HG03457 (cell line): Measurements from ENCODE around the gene DDOST.

Experiments
- ATAC-seq: cut with Tn5 transposase; IDR thresholded peaks from one replicate; pipeline ENCODE4 v1.9.1; 2021; ENCODE audit warnings: moderate number of reproducible peaks; ENCODE audit not compliant: unreplicated experiment

DDOST gene

DNA sequence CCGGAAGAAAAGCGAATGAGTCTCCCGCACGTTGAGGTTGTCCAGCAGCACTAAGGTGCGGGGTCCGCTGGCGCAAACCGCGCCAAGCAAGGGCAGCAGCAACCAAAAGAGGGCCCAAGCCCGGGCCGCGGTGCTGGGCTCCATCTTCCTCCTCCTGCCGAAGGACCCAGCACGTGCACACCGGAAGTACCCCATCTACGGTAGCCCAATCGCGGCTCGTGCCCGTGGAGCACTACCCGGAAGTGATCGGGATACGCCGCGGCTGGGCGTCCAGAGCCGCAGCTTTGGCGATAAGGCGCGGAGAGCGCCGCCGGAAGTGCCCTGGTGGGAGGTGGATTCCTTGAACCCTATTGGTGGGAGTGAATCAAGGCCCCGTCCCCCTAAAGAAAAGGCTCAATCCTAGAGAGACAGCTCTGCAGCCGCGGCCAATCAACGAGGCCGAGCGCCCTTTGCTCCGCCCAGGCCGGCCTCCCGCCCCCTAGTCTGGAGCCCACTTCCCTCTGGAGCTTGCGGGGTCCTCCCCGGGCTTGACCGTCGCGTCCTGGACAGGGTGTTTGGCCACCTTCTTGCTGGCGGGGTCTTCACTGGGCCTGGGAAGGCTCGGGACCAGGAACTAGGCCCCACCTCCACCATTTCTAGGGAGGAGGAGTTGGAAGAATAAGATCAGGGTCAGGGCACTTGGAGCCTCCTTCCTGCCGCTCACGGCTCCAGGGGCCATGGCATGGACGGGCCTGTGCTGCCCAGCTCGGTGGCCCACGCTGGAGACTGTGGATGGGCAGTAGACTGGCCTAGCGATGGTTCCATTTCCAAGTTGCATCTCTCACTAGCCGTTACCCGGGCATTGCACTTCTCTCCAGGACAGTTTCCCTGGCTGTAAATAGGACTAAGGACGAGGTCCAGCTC, at the start of gene DDOST:
TSS of gene DDOST (minus strand) at position 163 of the 903 bp plus-strand sequence. CDS start at position 144, 19 bp downstream.
- peak; percentile 88 for ATAC-seq

DNA sequence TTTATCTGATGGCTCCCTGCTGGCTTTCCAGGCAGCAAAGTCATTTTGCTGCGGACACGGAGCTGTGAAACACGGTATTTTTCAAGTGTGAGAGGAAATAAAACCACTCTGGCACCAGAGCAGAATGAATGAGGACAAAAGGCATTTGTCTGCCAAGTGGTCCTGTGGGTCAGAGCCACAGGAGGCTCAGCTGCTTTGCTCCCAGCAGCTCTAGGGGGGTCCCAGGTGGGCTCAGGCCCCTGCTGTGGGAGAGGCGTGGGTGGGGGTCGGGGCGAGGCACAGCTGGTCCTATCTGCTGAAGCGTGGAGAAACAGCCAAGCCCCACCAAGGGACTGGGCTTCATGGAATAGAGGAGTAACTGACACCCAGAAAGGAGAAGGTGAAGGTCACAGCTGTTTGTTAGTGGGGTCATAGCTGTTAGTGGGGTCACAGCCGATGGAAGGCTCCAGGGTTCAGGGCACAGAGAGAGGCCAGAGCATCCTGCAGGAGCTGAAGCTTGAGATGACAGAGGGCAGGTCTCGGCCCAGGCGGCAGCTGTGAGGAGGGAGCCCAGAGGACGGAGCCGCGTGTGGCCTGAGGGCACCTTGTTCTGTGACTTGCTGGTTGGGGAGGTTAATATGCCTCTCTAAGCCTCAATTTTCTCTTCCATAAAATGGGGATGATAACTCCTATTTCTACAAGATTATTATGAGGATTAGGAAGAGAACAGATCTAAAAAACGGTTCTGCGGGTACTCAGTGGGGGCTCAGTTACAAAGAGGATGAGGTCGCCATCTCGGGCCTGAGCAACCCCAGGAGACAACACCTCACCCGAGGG, 49.5 kb upstream of the DDOST start:
- no peak for ATAC-seq

DNA sequence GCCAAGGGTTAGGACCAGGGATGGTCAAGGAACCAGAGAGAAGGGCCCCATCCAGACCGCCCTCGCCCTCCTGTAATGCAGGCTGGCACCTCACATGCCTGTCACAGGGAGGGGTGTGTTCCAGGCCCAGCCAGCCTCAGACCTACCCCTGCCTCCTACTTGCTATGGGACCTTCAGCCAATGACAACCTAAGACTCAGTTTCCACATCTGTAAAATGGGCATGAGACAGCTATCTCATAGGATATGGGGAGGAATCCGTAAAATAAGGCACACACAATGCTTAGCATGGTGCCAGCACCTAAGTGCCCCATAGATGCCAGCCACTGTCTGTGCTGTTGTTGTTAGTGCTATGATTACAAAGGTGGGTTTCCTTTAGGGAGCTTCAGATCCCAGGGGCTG, 48.7 kb upstream of the DDOST start:
- no peak for ATAC-seq

DNA sequence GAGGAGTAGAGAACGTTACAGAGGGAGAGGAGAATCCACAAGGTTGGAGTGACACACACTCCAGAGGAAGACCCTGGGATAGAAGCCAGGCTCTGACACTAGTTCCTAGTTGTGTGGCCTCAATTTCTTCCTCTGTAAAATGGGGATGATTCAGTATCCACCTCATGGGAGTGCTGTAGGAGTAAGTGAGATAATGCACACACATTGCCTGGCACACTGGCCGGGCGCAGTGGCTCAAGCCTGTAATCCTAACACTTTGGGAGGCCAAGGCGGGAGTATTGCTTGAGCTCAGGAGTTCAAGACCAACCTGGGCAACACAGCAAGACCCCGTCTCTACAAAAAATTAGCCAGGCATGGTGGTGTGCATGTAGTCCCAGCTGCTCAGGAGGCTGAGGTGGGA, 47.7 kb upstream of the DDOST start:
- no peak for ATAC-seq

DNA sequence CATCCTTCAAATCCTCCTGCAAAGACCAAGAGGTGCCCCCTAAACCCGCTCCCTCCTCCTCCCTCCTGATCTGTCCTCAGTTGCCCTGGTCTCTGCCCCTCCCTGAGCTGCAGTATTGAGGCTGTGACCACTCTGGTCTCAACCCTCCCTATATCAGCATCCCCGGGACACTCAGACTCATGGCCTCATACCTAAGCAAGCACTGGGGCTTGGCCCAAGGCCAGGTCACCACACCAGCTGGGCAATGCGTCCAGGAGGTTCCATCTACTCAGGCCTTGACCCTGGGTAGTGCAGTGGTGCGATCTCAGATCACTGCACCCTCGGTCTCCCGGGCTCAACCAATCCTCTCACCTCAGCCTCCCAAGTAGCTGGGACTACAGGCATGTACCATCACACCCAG, 46.9 kb upstream of the DDOST start:
- no peak for ATAC-seq

DNA sequence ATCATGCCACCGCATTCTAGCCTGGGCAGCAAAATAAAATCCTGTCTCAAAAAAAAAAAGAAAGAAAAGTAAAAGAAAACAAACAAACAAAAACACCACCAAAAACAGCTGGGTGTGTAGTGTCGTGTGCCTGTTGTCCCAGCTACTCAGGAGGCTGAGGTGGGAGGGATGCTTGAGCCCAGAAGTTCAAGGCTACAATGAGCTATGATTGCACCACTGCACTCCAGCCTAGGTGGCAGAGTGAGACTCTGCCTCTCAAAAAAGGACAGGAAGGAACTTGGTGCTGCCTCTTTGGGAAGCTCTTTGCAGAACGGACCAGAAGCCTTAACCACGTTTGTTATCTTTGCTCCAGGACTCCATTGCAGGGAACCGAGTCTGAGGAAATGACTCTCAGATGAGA, 45.7 kb upstream of the DDOST start:
- no peak for ATAC-seq

DNA sequence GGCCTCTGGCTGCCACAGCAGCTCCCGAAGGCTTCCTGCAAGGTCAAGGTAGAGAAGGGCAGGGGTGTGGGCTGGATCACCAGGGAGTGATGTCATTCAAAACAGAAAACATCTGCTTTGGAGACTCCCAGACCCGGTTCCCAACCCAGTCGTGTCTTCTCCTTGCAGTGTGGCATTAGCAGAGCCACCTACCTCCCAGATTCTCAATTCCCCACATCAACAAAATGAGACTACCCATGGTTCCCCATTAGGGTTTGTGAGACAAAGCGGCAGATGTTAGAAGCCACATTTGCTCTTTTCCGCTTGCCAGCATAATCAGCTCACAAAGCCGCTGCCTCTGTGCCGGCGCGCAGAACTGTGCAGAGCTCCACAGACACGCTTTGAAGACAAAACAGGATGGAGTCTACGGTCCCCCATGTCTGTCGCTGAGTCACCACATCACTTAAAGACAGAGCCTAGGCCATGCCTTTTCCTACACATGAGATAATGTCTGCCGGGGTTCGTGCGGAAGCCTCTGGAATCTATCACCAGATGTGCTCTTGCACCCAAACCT, 44.1 kb upstream of the DDOST start:
- no peak for ATAC-seq

DNA sequence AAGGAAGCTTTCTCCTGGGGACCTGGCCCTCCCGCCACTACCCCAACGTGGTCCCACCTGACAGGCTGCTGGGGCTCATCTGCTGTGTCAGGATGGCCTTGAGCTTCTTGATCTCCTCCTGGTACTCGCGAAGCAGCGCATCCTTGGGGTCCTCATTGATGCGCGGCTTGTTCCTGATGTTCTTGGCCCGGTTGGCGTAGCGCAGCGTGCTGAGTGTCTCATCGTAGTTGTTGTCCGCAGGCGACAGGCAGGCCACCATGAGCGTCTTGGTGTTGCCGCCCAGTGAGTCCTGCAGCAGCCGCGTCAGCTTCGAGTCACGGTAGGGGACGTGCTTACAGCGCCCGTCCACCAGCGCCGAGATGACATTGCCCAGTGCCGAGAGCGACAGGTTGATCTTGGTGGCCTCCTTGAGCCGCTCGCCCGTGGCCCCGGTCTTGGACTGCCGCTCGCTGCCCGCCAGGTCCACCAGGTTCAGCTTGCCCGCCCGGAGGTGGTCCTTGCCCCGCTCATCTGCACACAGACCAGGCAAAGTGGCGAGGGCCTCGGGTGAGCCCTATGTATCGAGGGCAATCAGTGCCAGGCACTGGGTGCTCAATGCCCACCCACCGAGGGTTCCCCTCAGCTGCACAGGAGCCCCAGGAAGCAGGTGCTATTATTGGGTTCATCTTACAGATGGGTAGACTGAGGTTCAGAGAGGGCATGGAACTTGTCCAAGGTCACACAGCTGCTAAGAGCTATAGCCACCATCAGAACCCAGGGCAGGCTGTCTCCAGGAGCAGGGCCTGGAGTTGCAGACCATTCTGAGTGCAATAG, 43.4 kb upstream of the DDOST start:
- no peak for ATAC-seq

DNA sequence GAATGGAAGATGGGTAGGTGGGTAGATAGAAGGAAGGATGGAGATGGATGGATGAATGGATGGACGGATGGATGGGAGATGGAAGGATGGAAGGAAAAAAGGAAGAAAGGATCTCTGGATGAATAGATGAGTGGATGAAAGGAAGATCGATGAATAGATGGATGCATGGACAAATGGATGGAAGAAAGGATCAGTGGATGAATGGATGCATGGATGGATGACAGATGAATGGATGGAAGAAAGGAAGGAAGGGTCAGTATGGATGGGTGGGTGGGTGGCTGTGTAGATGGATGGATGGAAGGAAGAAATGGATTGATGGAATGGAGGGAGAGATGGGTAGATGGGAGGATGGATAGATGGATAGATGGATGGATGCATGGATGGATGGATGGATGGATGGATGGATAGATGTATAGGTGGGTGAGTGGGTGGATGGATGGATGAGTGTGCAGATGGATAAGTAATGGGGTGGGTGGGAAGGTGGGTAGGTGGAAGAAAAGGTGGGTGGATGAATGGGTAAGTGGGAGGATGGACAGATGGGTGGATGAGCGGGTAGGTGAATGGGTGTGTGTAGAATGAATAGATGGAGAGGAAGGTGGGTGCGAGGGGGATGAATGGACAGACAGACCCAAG, 42.1 kb upstream of the DDOST start:
- no peak for ATAC-seq

DNA sequence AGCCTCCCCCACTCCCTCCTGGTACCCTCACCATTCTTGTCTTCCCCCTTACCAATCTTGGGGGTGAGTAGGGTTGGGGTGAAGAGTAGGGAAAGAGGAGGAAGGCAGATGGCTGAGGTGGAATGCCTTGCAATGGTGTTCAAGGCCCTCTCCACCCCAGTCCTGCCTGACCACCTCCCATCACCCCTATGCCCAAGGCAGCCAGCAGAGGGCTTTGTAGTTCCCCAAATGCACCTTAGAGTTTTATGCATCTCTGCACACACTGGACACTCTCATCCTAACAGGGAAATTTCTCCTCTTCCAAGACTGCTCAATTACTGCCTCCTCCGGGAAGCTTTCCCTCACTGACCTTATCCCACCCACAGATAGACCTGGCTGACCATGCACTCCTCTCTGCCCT, 41.2 kb upstream of the DDOST start:
- ATAC-seq = no peak

DNA sequence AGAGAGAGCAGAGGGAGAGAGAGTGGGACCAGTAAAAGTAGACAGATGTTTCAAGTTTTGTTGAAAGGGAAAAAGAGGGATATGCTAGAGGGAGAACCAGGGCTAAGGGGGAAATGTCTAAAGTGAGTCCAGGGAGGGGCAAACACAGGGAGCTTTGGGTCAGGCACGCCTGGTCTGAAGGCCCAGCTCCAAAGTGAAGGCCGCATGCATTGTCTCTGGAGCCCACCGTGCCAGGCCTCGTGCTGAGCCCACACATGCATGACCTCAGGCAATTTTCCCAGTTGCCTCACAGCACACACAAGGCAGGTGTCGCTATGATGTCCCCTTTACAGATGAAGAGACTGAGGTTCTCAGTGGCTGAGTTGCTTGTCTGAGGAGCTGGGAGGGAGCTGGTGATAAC, 40.7 kb upstream of the DDOST start:
- no peak for ATAC-seq

DNA sequence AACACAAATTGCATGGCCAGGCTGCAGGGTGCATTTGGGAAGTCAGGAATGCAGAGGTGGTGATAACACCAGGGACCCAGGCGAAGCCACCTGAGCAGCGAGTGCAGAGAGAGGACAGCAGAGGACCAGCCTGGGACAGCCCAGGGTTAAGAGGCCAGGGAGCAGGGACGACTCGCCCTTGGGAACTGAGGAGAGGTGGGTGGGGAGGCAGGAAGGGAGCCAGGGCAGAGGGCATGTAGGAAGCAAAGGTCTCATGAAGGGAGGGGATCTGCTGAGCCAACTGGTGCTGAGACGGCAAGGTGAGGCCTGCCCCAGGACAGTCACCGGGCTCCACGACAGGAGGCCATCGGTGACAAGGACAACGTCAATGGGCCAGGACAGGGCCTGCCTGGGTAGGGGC, 40.3 kb upstream of the DDOST start:
- ATAC-seq = no peak

DNA sequence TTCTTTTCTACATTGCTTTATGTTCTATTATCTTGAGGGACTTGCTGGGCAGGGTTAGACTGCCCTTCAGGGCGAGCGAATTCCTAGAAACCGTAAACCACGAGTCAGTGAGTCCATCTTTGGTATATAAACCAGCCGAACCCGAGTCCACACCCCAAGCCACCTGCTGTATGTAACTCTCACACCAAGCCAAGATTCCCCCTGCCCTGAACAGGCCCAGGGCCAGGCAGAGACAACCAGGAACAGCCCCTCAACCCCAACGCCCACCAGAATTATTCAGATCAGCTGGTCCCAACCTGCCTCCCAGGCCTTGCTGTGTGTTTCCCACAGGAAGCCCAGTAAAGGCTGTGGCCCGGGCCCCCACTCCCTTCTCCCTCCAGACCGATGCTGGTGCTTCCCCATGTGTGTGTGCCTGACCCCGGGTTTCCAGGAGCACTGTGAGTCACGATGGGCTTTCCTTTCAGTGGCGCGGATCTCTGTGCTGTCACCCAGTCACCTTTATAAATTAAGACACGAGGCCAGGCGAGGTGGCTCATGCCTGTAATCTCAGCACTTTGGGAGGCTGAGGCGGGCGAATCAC, 39.6 kb upstream of the DDOST start:
- ATAC-seq = no peak

DNA sequence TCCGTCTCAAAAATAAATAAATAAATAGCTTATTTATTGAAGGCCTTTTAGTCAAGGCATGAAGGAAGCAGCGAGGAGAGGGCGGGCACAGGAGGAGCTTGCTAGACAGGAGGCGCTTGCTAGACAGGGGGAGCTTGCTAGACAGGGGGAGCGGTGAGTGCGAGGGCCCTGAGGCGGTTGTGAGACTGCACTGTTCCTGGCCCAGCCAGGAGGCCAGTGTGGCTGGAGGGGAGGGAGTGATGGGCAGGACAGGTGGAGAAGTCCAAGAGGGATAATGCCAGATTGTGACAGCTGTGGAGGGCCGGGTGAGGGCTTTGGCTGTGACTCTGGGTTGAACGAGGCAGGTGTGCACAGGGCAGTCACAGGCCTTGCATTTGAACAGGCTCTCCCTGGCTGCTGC, 38.4 kb upstream of the DDOST start:
- no peak for ATAC-seq

DNA sequence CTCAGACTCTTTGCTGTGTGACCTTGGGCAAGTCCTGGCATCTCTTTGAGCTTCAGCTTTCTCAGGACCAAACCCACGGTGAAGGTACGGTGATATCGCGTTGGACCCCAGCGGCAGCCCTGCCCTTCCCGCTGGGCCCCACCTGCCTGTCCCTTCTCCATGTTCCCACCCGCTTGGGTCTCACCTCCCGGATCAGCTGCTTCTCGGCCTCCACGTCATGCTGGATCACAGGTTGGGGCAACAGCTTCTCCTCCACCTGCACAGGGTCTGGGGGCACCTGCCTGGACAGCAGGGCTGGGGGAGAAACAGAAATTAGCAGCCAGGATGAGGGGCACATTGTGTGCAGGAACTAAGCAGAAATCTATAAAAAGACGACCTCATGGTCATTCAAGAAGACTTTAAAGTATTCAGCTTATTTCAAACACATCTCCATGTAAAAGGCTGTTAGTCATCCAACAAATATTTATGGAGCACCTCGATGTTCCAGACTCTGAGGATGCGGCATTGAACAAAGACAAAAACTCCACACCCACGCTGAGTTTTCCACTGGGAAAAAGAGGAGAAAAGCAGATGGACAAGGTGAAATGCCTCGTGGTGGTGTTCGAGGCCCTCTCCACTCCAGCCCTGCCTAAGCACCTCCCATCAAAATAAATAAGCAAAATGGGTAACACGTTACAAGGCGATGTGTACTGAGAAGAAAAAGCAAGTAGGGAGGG, 37.2 kb upstream of the DDOST start:
- no peak for ATAC-seq

DNA sequence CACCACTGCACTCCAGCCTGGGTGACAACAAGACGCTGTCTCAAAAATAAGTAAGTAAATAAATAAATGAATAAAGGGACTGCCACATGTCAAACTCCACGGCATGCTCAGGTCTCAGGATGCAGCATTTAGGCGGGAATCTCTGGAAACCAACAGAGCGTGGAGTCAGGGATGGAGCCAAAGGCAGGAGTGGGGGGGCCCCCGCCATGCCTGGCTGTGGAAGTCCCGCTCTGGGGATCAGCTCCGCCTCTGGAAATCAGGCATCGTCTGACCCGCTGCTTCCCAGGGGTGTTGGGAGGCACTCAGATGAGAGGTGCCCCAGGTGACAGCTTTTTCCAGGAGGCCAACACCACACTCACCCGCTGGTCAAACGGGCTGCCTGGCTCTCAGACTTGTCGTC, 36.4 kb upstream of the DDOST start:
- no peak for ATAC-seq

DNA sequence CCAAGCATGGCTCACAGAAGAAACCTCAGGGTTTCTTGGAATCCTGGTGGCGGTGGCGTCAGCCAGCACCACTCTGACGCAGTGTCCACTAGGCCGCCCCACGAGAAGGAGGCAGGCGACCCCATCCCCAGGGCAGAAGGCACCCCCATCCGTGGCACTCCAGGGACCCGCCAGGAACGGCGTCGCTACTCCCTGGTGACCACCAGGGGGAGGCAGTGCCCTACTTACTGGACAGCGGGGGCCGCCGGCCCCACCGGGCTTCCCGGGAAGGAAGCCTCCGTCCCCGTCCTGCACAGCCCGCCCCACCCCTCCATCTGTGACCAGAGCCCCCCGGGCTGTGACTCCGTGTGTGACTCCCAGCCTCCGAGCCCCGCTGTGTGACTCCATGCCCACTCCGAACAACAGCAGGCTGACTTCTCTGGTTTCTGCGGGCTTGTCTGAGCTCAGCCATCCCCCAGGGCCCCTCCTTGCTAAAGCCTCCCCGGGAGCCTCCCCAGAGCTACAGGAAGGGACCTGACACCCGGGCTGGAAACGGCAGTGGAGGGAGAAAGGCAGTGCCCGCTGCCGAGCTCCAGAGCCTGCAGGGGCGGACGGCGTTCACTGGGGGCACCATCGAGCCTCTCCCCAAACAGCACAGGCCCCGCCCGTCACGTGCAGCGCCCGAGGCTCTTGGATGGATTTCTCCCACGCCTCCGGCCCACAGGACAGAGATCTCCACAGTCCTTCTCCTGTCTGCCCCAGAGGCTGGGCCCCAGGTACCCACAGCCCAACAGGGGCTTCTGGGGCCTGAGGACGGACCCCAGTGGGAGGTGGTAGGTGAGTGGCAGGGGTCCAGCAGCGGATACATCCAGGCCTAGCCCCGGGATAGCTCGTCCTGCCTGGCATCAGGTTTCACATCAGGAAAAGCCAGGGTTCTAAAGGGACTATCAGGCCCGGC, 35.5 kb upstream of the DDOST start:
- ATAC-seq = no peak

DNA sequence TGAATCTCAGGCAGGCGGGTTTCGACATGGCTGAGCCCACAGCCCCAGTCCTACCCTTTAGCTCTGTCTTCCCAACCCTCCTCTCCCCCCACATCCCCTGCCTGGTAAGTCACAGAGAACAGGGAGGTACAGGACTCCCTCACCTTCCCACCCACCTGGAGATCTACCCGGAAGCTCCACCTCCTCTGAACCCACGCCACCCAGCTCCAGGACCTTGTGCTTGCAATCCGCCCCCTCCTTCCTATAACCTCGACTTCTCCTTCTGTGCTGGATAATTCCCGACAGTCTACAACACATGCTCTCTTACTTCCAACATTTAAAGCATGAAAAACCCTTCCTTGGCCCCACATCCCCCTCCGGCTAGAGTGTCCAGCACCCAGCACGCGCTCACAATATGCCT, 34.3 kb upstream of the DDOST start:
- no peak for ATAC-seq
